WTC11 (cell line): ENCODE results near the gene ADAT2. TPM values are rescaled to one million over a fixed set of nuclear protein-coding genes. Genes with fewer than 3 reads are reported as not detected.
"Not testable (repeated sequence)": the region's sequence is repeated elsewhere in the genome, so short reads cannot be mapped to it uniquely, and the experiment has no call there.

ENCODE experiments used
- ATAC-seq: fragments of 200-7000 bp; cut with Tn5 transposase; 2 replicates; pipeline ENCODE4 v1.10.0; 2021; ENCODE audit warnings: mild to moderate bottlenecking, moderate library complexity
- CTCF ChIA-PET: fragments of 300-600 bp; sonication (Branson Sonifier 250); formaldehyde crosslinking; loops from one replicate; lab custom pipeline; 2021; ENCODE audit warnings: antibody characterized with exemption; lab: Charles Lee
- POLR2A ChIA-PET: fragments of 350-600 bp; sonication (Branson Sonifier 250); formaldehyde crosslinking; loops from one replicate; lab custom pipeline; 2021; ENCODE audit warnings: antibody characterized with exemption; lab: Charles Lee
- DNase-seq: peaks from one replicate; pipeline ENCODE4 v3.0.0; 2021; ENCODE audit warnings: low spot score
- H3K27ac Mint-ChIP-seq: 2 replicates; pipeline ENCODE4 v1.8.0; 2021; ENCODE audit warnings: mixed read lengths
- H3K27me3 Mint-ChIP-seq: 2 replicates; pipeline ENCODE4 v1.8.0; 2021; ENCODE audit warnings: low read depth, mild to moderate bottlenecking, moderate library complexity, mixed read lengths
- H3K36me3 Mint-ChIP-seq: 2 replicates; pipeline ENCODE4 v1.8.0; 2021; ENCODE audit warnings: mixed read lengths
- H3K4me1 Mint-ChIP-seq: 2 replicates; pipeline ENCODE4 v1.8.0; 2022; ENCODE audit warnings: mixed read lengths
- H3K4me3 Mint-ChIP-seq: 2 replicates; pipeline ENCODE4 v1.8.0; 2021; ENCODE audit warnings: mild to moderate bottlenecking, moderate library complexity, mixed read lengths
- H3K9me3 Mint-ChIP-seq: 2 replicates; pipeline ENCODE4 v1.8.0; 2021; ENCODE audit warnings: mixed read lengths
- CTCF ChIP-seq: fragments of 200-600 bp; IDR thresholded peaks from 2 replicates; pipeline ENCODE4 v1.8.0; 2022; ENCODE audit warnings: antibody characterized with exemption
- FOXP4 ChIP-seq: sonication (generic); formaldehyde crosslinking; IDR thresholded peaks from 2 replicates; pipeline ENCODE4 v1.8.0; 2022; ENCODE audit warnings: mild to moderate bottlenecking, missing genetic modification reagents
- NR3C1 ChIP-seq: sonication (generic); formaldehyde crosslinking; conservative IDR thresholded peaks from 2 replicates; pipeline ENCODE4 v1.8.1; 2023; ENCODE audit warnings: low read depth, mild to moderate bottlenecking, missing genetic modification reagents
- RELA ChIP-seq: sonication (generic); formaldehyde crosslinking; IDR thresholded peaks from 2 replicates; pipeline ENCODE4 v1.8.1; 2022; ENCODE audit warnings: missing genetic modification reagents, mild to moderate bottlenecking, borderline replicate concordance
- SOX15 ChIP-seq: fragments of 250-450 bp; sonication (Bioruptor Pico); IDR thresholded peaks from 2 replicates; pipeline ENCODE4 v1.9.0; 2021; ENCODE audit warnings: mild to moderate bottlenecking
- ZNF121 ChIP-seq: sonication (generic); formaldehyde crosslinking; IDR thresholded peaks from 2 replicates; pipeline ENCODE4 v1.8.0; 2023; ENCODE audit warnings: missing genetic modification reagents
- ZNF138 ChIP-seq: sonication (generic); formaldehyde crosslinking; conservative IDR thresholded peaks from 2 replicates; pipeline ENCODE4 v1.8.1; 2022; ENCODE audit warnings: mild to moderate bottlenecking, moderate library complexity, missing genetic modification reagents
- ZNF425 ChIP-seq: fragments of 250-450 bp; sonication (Bioruptor Pico); conservative IDR thresholded peaks from 2 replicates; pipeline ENCODE4 v1.9.0; 2021; ENCODE audit warnings: mild to moderate bottlenecking
- ZNF512 ChIP-seq: sonication (generic); formaldehyde crosslinking; IDR thresholded peaks from 2 replicates; pipeline ENCODE4 v1.8.1; 2022; ENCODE audit warnings: missing genetic modification reagents, borderline replicate concordance
- ZSCAN18 ChIP-seq: fragments of 250-450 bp; sonication (Bioruptor Pico); IDR thresholded peaks from 2 replicates; pipeline ENCODE4 v2.1.2; 2022; ENCODE audit warnings: mild to moderate bottlenecking, moderate library complexity
- total RNA-seq: library from RNA; stranded (reverse); gene quantifications from 3 replicates; pipeline ENCODE4 v1.2.3, GENCODE V29; 2021

ADAT2 gene
- total RNA-seq, 1 experiment from 2014 or later: 13.3 TPM

GRCh38 chr6:143449714-143450452, 612 bp downstream of the ADAT2 start (continued):
- no peak for TF ChIP-seq SOX15 (CRISPR knock-in tag)
- TF ChIP-seq ZNF512: no peak
- no peak for TF ChIP-seq ZNF121
- TF ChIP-seq CTCF: no peak
- no peak for TF ChIP-seq NR3C1
- TF ChIP-seq ZSCAN18 (CRISPR knock-in tag): no peak

DNA sequence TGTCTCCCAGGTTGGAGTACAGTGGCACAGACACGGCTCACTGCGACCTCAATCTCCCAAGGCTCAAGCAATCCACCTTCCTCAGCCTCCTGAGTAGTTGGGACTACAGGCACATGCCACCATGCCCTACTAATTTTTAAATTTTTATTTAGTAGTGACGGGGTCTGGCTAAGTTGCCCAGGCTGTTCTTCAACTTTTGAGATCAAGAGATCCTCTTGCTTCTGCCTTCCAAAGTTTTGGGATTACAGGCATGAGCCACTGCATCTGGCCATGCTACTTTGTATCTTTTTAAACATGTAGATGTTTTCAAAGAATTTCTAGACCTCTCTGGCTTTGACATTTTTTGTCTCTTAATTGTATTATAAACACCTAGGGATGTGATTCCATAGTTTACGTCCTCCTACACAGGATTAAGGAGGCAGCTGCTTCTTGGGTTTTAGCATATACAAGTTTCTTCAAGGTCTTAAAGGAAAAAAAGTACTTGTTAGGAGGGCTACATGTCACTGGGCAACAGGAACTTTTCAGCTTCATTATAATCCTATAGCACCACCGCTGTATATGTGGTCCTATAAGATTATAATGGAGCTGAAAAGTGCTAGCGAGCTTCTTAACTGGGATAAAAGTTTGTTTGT, 1.3 kb downstream of the ADAT2 start:
- DNase-seq (no peak), ATAC-seq (no peak)
- Mint-ChIP-seq H3K4me1 (peaks cover 19% of the 10 kb centered on the region), H3K9me3 (no peaks in the 10 kb centered on the region), H3K4me3 (peak overlapping the region; percentile 94), H3K27me3 (no peaks in the 10 kb centered on the region), H3K27ac (no peak overlapping the region), H3K36me3 (peaks cover under 1% of the 10 kb centered on the region; the same call in 1 of the 2 replicates)
- POLR2A ChIA-PET: no interaction called here
- CTCF ChIA-PET: no interaction called here
- TF ChIP-seq ZNF138 (no peak), FOXP4 (no peak), RELA (CRISPR knock-in tag) (no peak), ZNF425 (no peak)

DNA sequence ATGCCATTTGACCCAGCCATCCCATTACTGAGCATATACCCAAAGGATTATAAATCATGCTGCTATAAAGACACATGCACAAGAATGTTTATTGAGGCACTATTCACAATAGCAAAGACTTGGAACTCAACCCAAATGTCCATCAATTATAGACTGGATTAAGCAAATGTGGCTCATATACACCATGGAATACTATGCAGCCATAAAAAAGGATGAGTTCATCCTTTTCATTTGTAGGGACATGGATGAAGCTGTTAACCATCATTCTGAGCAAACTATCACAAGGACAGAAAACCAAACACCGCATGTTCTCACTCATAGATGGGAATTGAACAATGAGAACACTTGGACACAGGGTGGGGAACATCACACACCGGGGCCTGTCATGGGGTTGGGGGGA, 2.6 kb downstream of the ADAT2 start:
- H3K27me3 Mint-ChIP-seq, H3K4me3 Mint-ChIP-seq, H3K27ac Mint-ChIP-seq, ATAC-seq, DNase-seq, CTCF ChIA-PET, H3K9me3 Mint-ChIP-seq, POLR2A ChIA-PET, H3K36me3 Mint-ChIP-seq: not testable (repeated sequence)
- H3K4me1 Mint-ChIP-seq: peaks cover 22% of the 10 kb centered on the region
